Measurements from ENCODE around the gene BTBD9.

DNA sequence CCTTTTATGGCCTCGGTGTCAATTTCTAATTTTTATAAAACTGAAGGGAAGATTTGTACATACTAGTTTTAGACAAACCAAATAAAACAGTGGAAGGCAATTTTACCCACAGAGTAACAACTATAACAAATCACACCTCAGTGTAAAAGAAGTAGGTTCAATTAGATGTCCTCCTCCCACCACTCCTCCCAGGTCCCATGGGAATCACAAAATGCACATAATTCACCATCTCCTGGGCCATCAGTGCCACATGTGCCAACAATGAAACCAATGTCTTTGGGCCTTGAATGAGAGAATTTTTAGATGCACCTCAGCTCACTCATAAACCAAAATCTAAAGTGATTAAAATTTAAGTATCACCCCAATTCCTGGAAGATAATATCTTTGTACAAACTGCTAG lies 267.8 kb downstream of the BTBD9 start:
- TF ChIP-seq POLR2A (IDR thresholded peaks at IDR 0.05), result no peak
- TF ChIP-seq, protein P1, sequence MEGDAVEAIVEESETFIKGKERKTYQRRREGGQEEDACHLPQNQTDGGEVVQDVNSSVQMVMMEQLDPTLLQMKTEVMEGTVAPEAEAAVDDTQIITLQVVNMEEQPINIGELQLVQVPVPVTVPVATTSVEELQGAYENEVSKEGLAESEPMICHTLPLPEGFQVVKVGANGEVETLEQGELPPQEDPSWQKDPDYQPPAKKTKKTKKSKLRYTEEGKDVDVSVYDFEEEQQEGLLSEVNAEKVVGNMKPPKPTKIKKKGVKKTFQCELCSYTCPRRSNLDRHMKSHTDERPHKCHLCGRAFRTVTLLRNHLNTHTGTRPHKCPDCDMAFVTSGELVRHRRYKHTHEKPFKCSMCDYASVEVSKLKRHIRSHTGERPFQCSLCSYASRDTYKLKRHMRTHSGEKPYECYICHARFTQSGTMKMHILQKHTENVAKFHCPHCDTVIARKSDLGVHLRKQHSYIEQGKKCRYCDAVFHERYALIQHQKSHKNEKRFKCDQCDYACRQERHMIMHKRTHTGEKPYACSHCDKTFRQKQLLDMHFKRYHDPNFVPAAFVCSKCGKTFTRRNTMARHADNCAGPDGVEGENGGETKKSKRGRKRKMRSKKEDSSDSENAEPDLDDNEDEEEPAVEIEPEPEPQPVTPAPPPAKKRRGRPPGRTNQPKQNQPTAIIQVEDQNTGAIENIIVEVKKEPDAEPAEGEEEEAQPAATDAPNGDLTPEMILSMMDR (IDR thresholded peaks at IDR 0.05), result no peak
